AG08395 (cell line): ENCODE data around the gene NPHS1.
"Not testable (repeated sequence)": the region's sequence is repeated elsewhere in the genome, so short reads cannot be mapped to it uniquely, and the experiment has no call there.

ENCODE experiments used
- DNase-seq: peaks from one replicate; pipeline ENCODE4 v3.0.0; 2012; ENCODE audit warnings: mixed read lengths, low spot score

NPHS1 gene

DNA sequence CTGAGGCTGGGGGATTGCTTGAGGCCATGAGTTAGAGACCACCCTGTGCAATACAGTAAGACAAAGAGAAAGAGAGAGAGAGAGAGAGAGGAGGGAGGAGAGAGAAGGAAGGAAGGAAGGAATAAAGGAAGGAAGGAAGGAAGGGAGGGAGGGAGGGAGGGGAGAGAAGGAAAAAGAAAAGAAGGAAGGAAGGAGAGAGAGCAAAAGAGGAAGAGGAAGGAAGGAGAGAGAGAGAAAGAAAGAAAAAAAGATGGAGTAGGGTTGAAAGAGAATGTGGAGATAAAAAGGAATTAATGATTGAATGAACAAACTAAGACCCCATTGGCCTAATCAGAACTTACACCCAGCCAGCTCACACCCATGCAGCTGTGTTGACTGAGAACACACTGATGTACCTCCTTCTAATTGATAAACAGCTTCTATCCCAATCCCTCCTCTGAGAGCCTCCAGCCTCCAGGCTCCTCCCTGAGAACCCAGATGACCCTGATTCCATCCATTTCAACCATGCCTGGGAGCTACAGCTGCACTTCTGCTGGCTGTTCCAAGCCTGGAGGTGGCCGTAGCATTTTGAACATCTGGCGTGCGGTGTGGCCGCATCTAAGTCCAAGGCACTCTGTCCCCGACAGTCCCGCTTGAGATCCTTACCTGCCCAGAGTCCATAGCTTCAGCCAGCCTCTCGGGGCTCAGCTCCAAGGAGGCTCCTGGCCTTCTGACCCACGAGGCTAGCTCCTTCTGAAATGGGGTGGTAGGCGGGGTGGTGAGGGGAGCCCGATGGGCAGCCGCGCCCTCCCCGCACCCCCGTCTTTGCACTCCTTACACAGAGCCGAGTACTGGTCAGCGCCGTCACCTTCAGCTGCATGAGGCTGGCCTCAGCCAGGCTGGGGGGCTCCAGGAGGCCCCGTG is 40.7 kb downstream of the NPHS1 start:
- DNase-seq, result no peak

DNA sequence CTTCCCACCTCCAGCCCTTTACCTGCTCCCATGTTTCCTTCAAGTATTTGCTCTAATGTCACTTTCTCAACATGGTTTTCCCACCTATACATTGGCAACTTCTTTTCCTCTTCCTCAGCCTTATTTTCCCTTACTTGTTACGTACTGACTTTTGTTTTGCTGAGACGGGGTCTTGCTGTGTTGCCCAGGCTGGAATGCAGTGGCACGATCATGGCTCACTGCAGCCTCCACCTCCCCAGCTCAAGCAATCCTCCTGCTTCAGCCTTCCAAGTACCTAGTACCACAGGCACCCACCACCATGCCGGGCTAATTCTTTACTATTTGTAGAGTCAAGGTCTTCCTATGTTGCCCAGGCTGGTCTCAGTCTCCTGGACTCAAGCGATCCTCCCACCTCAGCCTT is 44.7 kb downstream of the NPHS1 start:
- DNase-seq, result no peak

DNA sequence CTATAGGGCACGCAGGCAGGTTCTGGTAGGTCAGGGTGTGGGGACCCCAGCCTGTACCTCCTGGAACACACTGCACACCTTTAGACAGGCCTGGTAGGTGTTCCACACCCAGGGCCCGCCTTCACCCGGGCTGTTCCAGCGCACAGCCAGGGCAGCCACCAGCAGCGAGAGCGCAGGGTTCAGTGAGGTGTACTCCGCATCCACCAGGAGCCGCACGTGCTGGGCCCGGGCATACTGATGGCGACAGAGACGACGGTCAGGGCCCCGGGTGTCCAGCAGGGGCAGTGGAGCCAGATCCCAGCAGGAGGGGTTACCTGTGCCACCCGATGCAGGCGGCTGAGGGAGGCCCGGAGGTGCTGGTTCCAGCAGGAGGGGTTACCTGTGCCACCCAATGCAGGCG is 45.7 kb downstream of the NPHS1 start:
- no peak for DNase-seq

DNA sequence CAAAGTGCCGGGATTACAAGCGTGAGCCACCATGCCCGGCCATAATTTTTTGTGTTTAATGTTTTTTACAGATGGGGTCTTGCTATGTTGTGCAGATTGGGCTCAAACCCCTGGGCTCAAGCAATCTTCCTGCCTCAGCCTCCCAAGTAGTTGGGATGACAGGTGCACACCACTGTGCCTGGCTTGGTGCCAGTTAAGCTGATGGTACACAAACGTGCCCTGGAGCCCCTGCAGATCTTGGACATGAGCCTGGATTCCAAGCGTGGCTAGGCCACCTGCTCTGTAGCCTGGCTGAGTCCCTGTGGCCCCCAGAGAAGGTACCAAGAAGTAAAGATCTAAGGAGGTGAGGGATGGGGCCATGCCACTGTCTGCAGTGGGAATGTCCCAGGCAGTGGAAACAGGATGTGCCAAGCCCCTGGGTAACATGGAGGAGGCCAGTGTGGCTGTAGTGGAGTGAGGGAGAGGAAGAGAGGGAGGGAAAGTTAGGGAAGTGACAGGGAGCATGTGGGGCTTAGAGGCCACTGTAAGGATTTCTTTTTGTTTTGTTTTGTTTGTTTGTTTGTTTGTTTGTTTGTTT is 46.7 kb downstream of the NPHS1 start:
- no peak for DNase-seq

DNA sequence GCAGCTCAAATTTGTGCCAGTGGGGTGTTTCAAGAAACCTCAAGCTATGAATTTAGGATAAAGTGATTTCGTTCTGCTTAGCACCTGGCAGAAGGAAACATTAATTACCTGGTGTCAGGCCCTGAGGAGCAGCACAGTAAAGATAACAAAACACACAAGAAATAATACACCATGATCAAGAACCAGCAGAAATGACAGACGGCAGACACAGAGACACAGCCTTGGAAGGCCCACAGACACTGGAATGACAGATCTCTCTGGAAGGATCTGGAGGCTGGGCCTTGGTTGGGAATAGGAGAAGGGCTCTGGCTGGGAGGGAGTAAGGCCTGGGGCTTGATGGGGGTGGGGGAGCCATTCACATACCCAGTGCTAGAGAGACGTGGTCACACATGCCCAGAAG is 50.5 kb downstream of the NPHS1 start:
- no peak for DNase-seq

DNA sequence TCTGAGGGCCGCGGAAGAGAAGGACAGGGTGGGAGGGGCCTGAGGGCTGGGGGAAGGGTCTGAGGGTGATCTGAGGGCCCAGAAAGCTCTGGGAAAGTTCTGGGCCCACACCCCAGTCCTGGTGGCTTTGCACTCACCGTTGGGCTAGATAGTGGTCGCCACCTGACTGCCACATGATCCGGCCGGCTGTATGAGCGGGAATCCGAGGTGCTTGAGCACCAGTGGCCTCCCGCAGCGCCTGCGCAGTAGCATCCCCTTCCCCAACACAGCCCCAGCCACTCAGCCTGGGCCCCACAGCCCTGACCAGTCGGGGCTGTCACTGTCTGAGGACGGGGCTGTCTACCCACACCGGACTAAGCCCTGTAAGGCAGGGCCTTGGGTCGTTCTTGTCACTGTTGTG is 54.6 kb downstream of the NPHS1 start:
- DNase-seq, result no peak

DNA sequence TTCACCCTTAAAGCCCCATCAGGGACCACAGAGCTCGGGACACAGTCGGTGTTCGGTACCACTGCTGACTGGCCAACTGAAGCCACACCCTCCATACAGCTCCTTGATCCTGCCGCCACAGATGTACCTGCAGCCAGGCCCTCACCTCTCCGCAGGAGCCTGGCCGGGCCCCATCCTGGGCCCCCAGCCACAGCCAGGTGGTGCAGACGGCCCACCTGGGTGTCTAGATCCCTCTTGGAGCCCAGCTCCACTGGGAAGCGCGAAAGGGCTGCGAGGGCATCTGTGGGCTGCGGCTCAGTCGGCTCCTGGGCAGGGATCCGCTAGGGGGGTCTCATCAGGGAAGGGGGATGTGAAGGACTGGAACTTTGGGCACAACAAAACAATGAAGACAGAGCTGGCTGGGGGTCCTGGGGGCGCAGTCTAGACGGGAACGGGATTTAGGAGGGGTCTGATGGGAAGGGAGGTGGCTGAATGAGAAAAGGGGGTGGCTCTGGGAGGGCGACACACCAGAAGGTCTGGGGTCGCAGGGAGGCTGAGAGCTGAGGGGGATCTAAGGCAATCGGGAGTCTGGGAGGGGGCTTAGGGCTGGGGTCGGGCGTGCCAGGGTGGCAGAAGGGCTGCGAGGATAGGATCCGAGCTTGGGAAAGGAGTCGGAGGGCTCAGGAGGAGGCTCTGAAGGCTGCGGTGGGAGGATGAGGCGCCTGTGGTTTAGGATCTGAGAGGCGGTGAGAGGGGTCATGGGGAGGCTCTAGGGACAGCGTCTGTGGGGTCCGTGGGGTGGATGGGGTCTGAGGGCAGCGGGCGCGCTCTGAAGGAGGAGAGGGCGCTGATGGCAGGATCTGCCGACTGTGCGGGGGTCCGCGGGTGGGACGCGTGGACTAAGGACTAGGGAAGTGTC is 55.4 kb downstream of the NPHS1 start:
- no peak for DNase-seq

DNA sequence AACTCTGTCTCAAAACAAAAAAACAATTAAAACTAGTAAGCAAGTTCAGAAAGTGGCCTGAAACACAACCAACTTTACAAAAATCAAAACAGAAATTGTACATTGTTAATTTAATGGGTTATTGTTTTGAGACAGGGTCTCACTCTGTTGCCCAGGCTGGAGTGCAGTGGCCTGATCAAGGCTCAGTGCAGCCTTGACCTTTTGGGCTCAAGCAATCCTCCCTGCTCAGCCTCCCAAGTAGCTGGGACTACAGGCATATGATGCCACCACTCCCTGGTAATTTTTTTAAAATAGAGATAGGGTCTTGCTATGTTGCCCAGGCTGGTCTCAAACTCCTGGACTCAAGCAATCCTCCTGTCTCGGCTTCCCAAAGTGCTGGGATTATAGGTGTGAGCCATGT is 56.7 kb downstream of the NPHS1 start:
- not testable (repeated sequence) for DNase-seq

DNA sequence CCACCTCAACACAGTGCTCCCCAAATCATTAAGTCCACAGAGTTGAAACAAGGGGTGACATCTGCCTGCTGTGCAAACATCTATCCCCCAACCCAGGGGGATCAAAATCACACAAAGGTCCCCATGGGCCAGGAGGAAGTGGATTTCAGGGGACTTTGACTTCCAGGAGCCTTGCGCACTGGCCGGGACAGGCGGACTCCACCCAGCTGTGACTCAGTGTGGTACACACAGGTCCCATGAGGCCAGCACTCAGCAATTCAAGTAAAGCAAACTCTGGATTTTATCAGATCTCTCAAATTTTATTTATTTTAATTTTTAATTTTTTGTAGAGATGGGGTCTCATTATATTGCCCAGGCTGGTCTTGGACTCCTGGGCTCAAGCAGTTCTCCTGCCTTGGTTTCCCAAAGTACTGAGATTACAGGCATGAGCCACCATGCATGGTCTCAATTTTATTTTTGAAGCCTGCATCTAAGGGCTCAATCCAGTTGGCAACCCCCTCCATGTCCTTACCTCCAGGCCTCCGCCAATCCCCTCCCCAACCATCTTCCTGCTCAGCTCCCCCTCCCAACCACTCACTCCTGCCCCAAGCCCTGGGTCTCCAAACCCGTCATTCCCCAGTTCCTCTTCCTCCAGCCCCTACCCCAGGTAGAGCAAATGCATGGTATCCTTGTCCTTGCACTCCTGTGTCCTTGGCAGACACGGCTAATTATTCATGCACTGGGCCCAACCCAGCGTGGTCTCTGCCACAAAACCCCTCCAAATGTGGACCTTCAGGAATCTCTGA is 58.7 kb downstream of the NPHS1 start:
- DNase-seq, result peak; percentile 83

DNA sequence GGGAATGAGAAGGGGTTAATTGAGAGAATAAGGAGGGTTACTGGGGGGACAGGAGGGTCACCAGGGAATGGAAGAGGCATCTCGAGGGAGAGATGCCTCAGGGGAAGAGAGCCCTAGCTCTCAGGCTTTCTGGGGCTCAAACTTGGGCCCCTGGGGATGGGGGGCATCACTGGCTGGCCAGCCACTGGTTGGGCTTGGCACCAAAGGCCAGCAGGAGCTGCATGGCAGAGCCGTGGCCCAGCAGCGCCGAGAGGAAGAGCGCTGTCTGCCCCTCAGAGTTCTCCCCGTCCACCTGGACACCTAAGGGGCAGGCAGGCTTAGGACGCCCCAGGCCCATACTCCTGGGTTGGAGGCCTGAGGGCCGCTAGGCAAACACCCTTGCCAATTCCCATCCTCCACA is 59.4 kb downstream of the NPHS1 start:
- no peak for DNase-seq

DNA sequence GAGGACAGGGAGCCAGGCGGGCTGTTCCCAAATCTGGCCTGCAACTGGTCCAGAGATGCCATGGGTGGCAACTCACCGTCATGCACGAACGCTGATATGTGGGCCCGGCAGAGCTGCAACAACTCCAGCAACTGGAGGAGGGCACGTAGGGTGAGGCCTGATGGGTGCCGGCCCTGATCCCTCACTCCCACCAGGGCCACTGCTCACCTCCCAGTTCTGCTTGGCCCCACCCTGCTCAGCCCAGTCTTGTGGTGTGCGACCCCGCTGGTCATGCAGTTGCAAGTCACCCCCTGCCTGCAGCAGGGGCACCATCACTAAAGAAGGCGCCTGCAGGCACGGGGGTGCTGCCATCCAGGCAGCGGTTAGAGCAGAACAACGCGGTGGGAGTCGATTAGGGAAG is 60.0 kb downstream of the NPHS1 start:
- DNase-seq, result no peak

DNA sequence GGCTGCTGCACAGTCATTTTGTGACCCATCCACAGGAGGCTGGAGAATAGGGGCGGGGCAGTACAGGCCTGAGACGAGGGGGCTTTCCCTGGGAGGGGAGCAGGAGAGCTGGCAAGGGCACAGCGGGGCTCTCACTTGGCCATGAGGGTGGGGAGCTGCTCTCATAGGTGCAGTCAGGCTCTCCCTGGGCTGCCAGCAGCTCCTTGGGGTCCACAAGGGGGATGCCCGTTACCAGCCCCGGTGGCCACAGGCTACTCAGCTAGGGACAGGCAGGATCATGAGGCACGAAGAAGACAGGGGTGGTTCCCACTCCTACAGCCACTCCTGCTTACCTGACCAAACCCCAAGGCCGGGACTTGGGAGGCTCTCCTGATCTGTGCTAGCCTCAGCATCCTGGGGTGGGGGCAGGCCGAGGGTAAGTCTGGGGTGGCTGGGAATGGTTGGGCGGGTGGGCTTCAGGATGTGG is 60.5 kb downstream of the NPHS1 start:
- no peak for DNase-seq

DNA sequence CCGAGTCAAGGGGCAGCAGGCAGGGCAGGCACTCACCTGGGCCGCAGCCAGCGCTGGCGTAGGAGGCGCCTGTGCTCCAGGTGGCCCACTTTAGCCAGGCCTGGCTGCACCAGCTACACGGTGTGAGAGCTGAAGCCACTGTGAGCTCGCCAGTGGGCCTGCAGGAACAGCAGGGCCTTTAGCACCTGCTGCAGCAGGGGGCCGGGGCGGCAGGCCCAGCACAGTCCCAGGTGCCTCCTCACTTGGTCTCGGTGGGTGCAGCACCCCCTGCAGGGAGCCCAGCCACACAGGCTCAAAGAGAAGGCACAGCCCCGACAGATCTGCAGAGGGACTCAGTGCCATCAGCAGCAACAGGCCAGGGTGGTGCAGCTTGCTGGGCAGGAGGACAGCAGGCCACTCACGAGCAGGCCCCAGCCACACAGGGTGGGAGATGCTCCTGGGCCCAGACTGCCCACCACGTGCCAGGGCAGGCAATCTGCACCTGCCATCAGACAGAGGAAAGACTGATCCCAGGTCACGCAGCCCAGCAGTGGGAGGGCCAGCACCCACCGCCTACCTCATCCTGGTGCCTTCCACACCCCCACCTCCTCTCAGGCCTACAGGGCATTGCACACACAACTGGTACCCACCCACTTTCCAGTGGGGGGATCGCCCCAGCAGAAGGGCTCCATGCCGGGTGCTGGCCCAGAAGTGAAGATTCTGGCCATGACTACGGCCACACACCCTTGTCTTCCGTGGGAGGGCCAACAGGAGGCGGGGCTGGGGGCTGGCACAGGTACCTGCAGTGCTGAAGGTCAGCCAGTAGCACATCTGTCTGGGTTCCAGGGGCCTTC is 61.1 kb downstream of the NPHS1 start:
- DNase-seq, result no peak

DNA sequence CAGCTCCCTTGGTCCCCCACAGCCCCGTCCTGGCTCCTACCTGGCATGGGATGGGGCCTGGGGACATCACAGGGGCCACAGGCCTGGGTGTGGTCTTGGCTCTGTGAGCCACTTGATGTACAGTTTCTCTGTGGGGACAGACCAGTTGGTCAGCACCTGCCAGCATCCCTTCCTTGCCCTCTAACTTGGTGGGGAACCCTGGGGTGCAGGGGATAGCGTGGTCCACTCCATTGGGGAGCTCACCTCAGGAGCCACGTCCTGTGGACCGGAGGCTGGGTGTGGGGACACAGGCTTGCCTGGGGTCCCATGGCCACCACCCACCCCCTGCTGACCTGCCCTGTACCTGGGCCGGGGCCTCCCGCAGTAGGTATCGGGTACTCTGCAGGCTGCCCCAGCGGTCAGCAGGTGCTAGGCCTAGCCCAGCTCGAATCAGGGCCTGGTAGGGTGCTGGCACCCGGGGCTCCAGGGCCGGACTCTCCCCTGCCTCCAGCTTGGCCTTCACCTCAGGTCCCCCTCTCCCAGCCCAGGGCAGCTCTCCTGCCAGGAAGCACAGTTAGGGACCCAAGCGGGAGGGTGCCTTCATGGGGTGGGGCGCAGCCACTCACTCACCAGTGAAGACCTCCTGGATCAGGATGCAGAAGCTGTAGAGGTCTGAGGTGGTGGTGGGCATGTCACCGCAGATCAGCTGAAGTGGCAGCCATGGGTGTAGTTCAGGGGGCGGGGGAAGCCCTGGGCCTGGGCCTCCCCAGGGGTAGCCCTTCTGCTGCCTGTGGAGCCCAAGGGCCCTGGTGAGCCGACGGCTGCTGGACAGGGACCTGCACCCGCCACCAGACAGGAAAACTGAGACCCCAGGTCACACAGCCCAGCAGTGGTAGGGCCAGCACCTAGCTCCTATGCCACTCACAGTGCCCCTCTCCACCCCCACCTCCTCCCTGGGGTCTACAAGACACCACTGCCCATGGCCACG is 62.0 kb downstream of the NPHS1 start:
- no peak for DNase-seq

DNA sequence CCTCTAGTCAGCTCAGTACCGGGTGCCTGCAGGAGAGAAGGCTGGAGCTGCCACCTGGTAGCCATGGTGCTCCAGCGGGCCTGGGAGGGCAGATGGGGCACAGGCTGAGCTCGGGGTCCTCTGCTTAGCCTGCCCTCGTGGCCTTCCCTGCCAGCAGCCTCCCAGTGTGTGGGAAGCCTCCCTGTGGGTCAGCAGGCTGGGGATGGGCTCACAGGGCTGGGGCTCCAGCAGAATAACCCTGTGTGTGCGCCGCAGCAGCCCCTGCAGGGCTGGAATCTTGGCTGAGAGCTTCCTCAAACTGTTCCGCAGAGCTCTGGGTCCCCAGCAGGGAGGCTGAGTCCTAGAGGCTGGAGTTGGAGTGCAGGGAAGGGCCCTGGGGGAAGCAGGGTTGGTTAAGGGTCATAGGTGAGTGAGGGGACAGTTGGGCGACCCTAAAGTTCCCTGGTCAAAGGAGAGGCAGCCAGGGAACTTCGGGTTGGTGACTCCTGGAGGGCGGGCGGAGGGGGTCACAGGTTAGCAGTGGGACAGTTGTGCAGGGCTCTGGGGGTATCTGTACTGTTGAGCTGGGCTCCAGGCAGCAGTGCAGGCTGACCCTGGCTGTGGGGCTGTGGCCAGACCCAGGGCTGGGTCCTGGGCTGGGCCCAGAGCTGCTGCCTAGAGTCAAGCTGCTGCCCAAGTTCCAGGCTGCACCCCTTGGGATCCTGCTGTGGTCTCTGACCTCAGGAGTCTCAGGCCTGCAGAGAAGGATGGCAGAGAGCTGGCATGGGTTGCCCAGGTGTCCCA is 62.9 kb downstream of the NPHS1 start:
- no peak for DNase-seq

DNA sequence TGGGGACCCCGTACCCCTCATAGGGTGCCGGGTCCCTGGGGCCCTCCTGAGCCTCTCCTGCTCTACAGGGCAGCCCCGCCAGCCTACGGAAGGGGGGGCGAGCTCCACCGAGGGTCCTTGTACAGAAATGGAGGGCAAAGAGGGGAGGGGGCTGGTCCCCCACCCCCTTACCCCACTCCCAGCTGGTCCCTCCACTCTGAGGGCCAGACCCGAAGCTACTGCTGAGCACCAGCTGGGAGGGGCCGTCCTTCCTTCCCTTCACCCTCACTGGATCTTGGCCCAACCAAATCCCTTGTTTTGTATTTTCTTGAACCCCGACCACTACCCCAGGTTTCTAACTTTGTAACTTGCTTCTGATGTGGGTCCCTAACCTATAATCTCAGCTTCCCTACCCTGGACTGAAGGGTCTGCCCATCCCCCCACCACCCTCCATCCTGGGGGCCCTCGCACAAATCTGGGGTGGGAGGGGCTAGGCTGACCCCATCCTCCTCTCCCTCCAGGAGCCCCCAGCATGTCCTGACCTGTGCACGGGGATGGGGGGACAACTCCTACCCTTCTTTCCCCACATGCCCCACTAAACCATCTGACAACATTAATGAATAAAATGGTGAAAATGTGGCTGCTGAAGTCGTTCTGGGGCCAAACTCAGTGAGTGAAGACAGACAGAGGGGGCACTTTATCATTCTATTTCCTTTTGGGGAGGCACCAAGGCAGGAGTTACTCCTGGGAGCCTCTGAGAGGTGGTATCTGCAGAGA is 63.9 kb downstream of the NPHS1 start:
- DNase-seq, result no peak

DNA sequence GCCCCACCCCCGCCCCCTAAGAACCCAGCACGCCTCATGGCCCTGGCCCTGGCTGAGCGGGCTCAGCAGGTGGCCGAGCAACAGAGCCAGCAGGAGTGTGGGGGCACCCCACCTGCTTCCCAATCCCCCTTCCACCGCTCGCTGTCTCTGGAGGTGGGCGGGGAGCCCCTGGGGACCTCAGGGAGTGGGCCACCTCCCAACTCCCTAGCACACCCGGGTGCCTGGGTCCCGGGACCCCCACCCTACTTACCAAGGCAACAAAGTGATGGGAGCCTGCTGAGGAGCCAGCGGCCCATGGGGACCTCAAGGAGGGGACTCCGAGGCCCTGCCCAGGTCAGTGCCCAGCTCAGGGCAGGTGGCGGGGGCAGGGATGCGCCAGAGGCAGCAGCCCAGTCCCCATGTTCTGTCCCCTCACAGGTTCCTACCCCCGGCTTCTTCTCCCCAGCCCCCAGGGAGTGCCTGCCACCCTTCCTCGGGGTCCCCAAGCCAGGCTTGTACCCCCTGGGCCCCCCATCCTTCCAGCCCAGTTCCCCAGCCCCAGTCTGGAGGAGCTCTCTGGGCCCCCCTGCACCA is 65.0 kb downstream of the NPHS1 start:
- no peak for DNase-seq
